Fibroblast of skin of back (primary cell): ENCODE data around the gene HOXD1. TPM values are rescaled to one million over a fixed set of nuclear protein-coding genes. Genes with fewer than 3 reads are reported as not detected.

Experiments used
- DNase-seq: peaks from one replicate; pipeline ENCODE4 v3.0.0-alpha.2; 2013
- polyA plus RNA-seq, 2 experiments: library from polyadenylated mRNA; unstranded; fragments of 120-200 nt; gene quantifications; one replicate each; pipeline ENCODE4 v1.2.1, GENCODE V29; 2013; ENCODE audit not compliant: insufficient read length in 2 of 2

The HOXD1 gene
- 0.55 TPM for polyA plus RNA-seq (2013, experiment 1 of 2; ENCODE audit: insufficient read length)
- 0.87 TPM for polyA plus RNA-seq (2013, experiment 2 of 2; ENCODE audit: insufficient read length)

GRCh38 chr2:176187899-176188773, at the start of gene HOXD1:
TSS of gene HOXD1 (plus strand) at chr2:176188668. CDS start at chr2:176188802, 134 bp downstream.
- DNase-seq, result peak; percentile 48

- DNase-seq, result no peak
These were observed 49.4 kb upstream of the HOXD1 start for GRCh38 chr2:176138923-176139660.

GRCh38 chr2:176139661-176140512, 48.6 kb upstream of the HOXD1 start:
- peak; percentile 74 for DNase-seq

- DNase-seq, result peak; percentile 79
These were observed 47.8 kb upstream of the HOXD1 start for GRCh38 chr2:176140513-176141317.

GRCh38 chr2:176142281-176142680, 46.2 kb upstream of the HOXD1 start:
- DNase-seq, result no peak

- DNase-seq, result no peak
These were observed 43.1 kb upstream of the HOXD1 start for GRCh38 chr2:176145085-176145969.

- no peak for DNase-seq
These were observed 42.4 kb upstream of the HOXD1 start for GRCh38 chr2:176146101-176146500.

- DNase-seq, result no peak
These were observed 41.8 kb upstream of the HOXD1 start for GRCh38 chr2:176146645-176147044.

GRCh38 chr2:176147210-176147799, 41.2 kb upstream of the HOXD1 start:
- DNase-seq, result no peak

- DNase-seq, result no peak
These were observed 40.5 kb upstream of the HOXD1 start for GRCh38 chr2:176147800-176148496.

GRCh38 chr2:176148751-176149421, 39.6 kb upstream of the HOXD1 start:
- no peak for DNase-seq

- no peak for DNase-seq
These were observed 39.0 kb upstream of the HOXD1 start for GRCh38 chr2:176149481-176149938.

GRCh38 chr2:176149939-176150583, 38.4 kb upstream of the HOXD1 start:
- no peak for DNase-seq

GRCh38 chr2:176150584-176151441, 37.7 kb upstream of the HOXD1 start:
- no peak for DNase-seq

- DNase-seq, result no peak
These were observed 36.8 kb upstream of the HOXD1 start, which contains the start of gene HOXD4 for GRCh38 chr2:176151442-176152287. TSS of gene HOXD4 (plus strand) at chr2:176151550. CDS start at chr2:176151634, 84 bp downstream.
